ENCODE measurements around the gene COL6A3.

DNA sequence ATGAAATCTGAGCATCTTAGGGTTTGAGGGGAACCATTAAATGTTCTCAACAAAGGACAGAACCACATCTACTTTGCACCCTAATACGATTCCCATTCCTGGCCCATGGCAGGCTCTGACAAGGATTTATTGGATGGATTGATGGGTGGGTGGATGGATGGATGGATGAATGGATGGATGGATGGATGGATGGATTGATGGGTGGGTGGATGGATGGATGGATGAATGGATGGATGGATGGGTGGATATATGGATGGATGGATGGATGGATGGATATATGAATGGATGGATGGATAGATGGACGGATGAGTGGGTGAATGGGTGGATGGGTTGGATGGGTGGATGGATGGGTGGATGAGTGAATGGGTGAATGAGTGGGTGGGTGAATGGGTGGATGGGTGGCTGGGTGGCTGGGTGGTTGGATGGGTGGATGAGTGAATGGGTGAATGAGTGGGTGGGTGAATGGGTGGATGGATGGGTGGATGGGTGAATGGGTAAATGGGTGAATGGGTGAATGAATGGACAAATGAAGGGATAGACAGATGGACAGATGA lies 43.5 kb upstream of the COL6A3 start:
- TF ChIP-seq, protein P1, sequence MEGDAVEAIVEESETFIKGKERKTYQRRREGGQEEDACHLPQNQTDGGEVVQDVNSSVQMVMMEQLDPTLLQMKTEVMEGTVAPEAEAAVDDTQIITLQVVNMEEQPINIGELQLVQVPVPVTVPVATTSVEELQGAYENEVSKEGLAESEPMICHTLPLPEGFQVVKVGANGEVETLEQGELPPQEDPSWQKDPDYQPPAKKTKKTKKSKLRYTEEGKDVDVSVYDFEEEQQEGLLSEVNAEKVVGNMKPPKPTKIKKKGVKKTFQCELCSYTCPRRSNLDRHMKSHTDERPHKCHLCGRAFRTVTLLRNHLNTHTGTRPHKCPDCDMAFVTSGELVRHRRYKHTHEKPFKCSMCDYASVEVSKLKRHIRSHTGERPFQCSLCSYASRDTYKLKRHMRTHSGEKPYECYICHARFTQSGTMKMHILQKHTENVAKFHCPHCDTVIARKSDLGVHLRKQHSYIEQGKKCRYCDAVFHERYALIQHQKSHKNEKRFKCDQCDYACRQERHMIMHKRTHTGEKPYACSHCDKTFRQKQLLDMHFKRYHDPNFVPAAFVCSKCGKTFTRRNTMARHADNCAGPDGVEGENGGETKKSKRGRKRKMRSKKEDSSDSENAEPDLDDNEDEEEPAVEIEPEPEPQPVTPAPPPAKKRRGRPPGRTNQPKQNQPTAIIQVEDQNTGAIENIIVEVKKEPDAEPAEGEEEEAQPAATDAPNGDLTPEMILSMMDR (optimal IDR thresholded peaks at IDR 0.05 in 1 of 3, IDR thresholded peaks at IDR 0.05 in 1 of 3, conservative IDR thresholded peaks at IDR 0.05 in 1 of 3; ENCODE audit: extremely low read depth in 1 of 3, insufficient read depth in 2 of 3, low read length in 3 of 3), result no peak
- no peak for TF ChIP-seq EZH2 (IDR thresholded peaks at IDR 0.05; ENCODE audit: low read length)
